Body of pancreas (tissue), 4 donors: ENCODE data around the gene IER5L. TPM values are rescaled to one million over a fixed set of nuclear protein-coding genes. Genes with fewer than 3 reads are reported as not detected.
A peak's percentile ranks its signal among the peaks of the same experiment; 100 is the strongest.

ENCODE experiments used
- ATAC-seq: fragments of 150-250 bp; one replicate; pipeline ENCODE4 v1.9.1; 2016
- DNase-seq, 4 donors: peaks; one replicate each; pipeline ENCODE4 v3.0.0-alpha.2; 2019
- H3K27ac ChIP-seq, 4 donors: fragments of 200-600 bp; sonication (generic); 1 replicate in 3 of 4; 2 replicates in 1 of 4; pipeline versions ENCODE4 v1.5.1 to v1.6.1; 2016 to 2019; ENCODE audit warnings: mild to moderate bottlenecking in 1 of 4, mixed read lengths in 1 of 4, moderate library complexity in 1 of 4
- H3K27me3 ChIP-seq, 2 donors: fragments of 200-600 bp; sonication (generic); one replicate each; pipeline ENCODE4 v1.6.0; 2016; ENCODE audit warnings: mild to moderate bottlenecking in 1 of 2
- H3K36me3 ChIP-seq, 2 donors: fragments of 200-600 bp; sonication (generic); replicated peaks in 1 of 2; 2 replicates each; pipeline ENCODE4 v1.5.1; 2016; ENCODE audit warnings: low read depth in 2 of 2; ENCODE audit not compliant: insufficient read depth in 1 of 2
- H3K4me1 ChIP-seq: fragments of 200-600 bp; sonication (generic); one replicate; pipeline ENCODE4 v1.6.0; 2016
- H3K4me3 ChIP-seq, 2 donors: fragments of 200-600 bp; sonication (generic); 1 replicate in 1 of 2; 2 replicates in 1 of 2; pipeline ENCODE4 v1.5.1; 2016 to 2019
- H3K9me3 ChIP-seq, 3 donors: fragments of 200-600 bp; sonication (generic); 1 replicate in 2 of 3; 2 replicates in 1 of 3; pipeline ENCODE4 v1.5.1; 2016
- CTCF ChIP-seq, 7 experiments: fragments of 450-650 bp in 4 of 7; fragments of 200-600 bp in 3 of 7; sonication (generic) in 3 of 7; IDR thresholded peaks; one replicate each; pipeline ENCODE4 v1.5.1; 2016 to 2019; ENCODE audit warnings: antibody characterized with exemption in 7 of 7
- POLR2A ChIP-seq, 3 donors: fragments of 450-650 bp; IDR thresholded peaks; one replicate each; pipeline ENCODE4 v1.6.1; 2016; ENCODE audit warnings: antibody characterized with exemption in 3 of 3, mild to moderate bottlenecking in 2 of 3
- WGBS, 2 donors: methylation state at CpG; one replicate each; pipeline ENCODE4 v1.1.5; 2017; 5-methylcytosine and 5-hydroxymethylcytosine counted together
- intact Hi-C: fragments of 100-400 bp; cut with DNase I; formaldehyde crosslinking; loops from one replicate; pipeline ENCODE4 v1.15.1; 2023
- total RNA-seq, 2 donors: library from RNA; depleted of rRNA; stranded (reverse); fragments of >200 nt; gene quantifications; one replicate each; pipeline ENCODE4 v1.1.0, GENCODE V29; 2016

IER5L gene
- total RNA-seq, 2 donors from 2014 or later: 3.0 to 4.4 TPM

- no peaks in the 10 kb centered on the region for H3K27me3 ChIP-seq
- H3K9me3 ChIP-seq: no peaks in the 10 kb centered on the region
- H3K27ac ChIP-seq: peak overlapping the region; percentile 97 to 100 (median 100)
- ATAC-seq (peak; percentile 82), DNase-seq (peak; percentile 84 to 96 (median 92))
- TF ChIP-seq POLR2A (IDR thresholded peaks at IDR 0.05) (peak; percentile 31 to 87 (median 80)), CTCF (IDR thresholded peaks at IDR 0.05) (peak in 1 of 7 experiments; percentile 0)
- peaks cover 0 to 3% of the 10 kb centered on the region in 2 donors for H3K36me3 ChIP-seq
- peaks cover 61% of the 10 kb centered on the region for H3K4me1 ChIP-seq
- no peak overlapping the region for H3K4me3 ChIP-seq
- intact Hi-C loops: loop anchor here (10.0 kb wide), 1 partner anchor 645 kb away; no protein-coding TSS in a partner anchor
- 3 to 9% methylated on average over 11 of the region's 11 CpGs for whole genome bisulfite sequencing, 2 donors
These were observed 38.1 kb downstream of the IER5L start for GRCh38 chr9:129139993-129140396.

- no peaks in the 10 kb centered on the region for H3K27me3 ChIP-seq
- peaks cover 61% of the 10 kb centered on the region for H3K4me1 ChIP-seq
- H3K36me3 ChIP-seq: peaks cover 0 to 3% of the 10 kb centered on the region in 2 donors
- no peak overlapping the region for H3K4me3 ChIP-seq
- peak; percentile 69 for ATAC-seq
- peak overlapping the region; percentile 97 to 100 (median 100) for H3K27ac ChIP-seq
- H3K9me3 ChIP-seq: no peaks in the 10 kb centered on the region
- intact Hi-C loops: loop anchor here (10.0 kb wide), 1 partner anchor 645 kb away; no protein-coding TSS in a partner anchor
- 0 to 10% methylated on average over 8 to 13 of the region's 13 CpGs for WGBS, 2 donors
- TF ChIP-seq POLR2A (IDR thresholded peaks at IDR 0.05): no peak
- TF ChIP-seq CTCF (IDR thresholded peaks at IDR 0.05): peak; percentile 86 to 98 (median 96)
- DNase-seq: peak; percentile 81 to 88 (median 84)
These were observed 38.6 kb downstream of the IER5L start for GRCh38 chr9:129139233-129139992.

- peaks cover 56% of the 10 kb centered on the region for H3K4me1 ChIP-seq
- peak; percentile 10 for ATAC-seq
These were observed 39.4 kb downstream of the IER5L start for GRCh38 chr9:129138476-129139232.

GRCh38 chr9:129138144-129138462 lies 40.0 kb downstream of the IER5L start:
- H3K9me3 ChIP-seq: no peaks in the 10 kb centered on the region
- DNase-seq (no peak), ATAC-seq (no peak)
- H3K4me1 ChIP-seq: peaks cover 50% of the 10 kb centered on the region
- no peaks in the 10 kb centered on the region for H3K27me3 ChIP-seq
- TF ChIP-seq CTCF (IDR thresholded peaks at IDR 0.05): no peak
- TF ChIP-seq POLR2A (IDR thresholded peaks at IDR 0.05): no peak
- no peak overlapping the region for H3K4me3 ChIP-seq
- intact Hi-C loops: loop anchor here (10.0 kb wide), 1 partner anchor 647 kb away; no protein-coding TSS in a partner anchor
- WGBS, 2 donors: 90 to 100% methylated on average over 5 to 8 of the region's 9 CpGs
- peak overlapping the region; percentile 75 to 100 (median 98) for H3K27ac ChIP-seq
- H3K36me3 ChIP-seq: peaks cover 0 to 3% of the 10 kb centered on the region in 2 donors

More at GRCh38 chr9:129138476-129139232, 39.4 kb downstream of the IER5L start:
- 17 to 29% methylated on average over 8 to 21 of the region's 21 CpGs for WGBS, 2 donors
- no peak overlapping the region for H3K4me3 ChIP-seq
- peak; percentile 44 to 76 (median 61) for DNase-seq
- H3K27ac ChIP-seq: peak overlapping the region; percentile 75 to 100 (median 98)
- H3K36me3 ChIP-seq: peaks cover 0 to 3% of the 10 kb centered on the region in 2 donors
- H3K27me3 ChIP-seq: no peaks in the 10 kb centered on the region
- no peaks in the 10 kb centered on the region for H3K9me3 ChIP-seq
- TF ChIP-seq POLR2A (IDR thresholded peaks at IDR 0.05): peak in 1 of 3 donors; percentile 30
- no peak for TF ChIP-seq CTCF (IDR thresholded peaks at IDR 0.05)
- intact Hi-C loops: loop anchor here (10.0 kb wide), 1 partner anchor 646 kb away; no protein-coding TSS in a partner anchor
